Measurements from ENCODE around the gene GIMAP8. TPM values are rescaled to one million over a fixed set of nuclear protein-coding genes. Genes with fewer than 3 reads are reported as not detected.

GIMAP8 gene
- total RNA-seq = not detected

GRCh38 chr7:150450491-150451001 is at the start of gene GIMAP8:
TSS of gene GIMAP8 (plus strand) at chr7:150450630. CDS start at chr7:150466699, 16,069 bp downstream.

GRCh38 chr7:150514748-150515222 is 64.4 kb downstream of the GIMAP8 start, which contains the start of gene GIMAP7:
TSS of gene GIMAP7 (plus strand) at chr7:150514872. CDS start at chr7:150519975, 5,103 bp downstream.

Other genes with a start within 250 kb of the GIMAP8 start
- 10 to 100 TPM in 1 of 2 donors, 1 to 10 TPM in 1; 4.1 to 12.3 TPM for gene LRRC61, start 127.3 kb upstream of the GIMAP8 start, total RNA-seq
- 1 to 10 TPM in 1 of 2 donors, under 1 TPM in 1; 0.34 to 3.0 TPM for gene ACTR3C, start 127.1 kb upstream of the GIMAP8 start, total RNA-seq
- gene RARRES2, start 109.0 kb upstream of the GIMAP8 start, total RNA-seq = under 1 TPM in 1 of 2 donors, not detected in 1; 1.00 TPM
- 10 to 100 TPM; 61.6 to 75.9 TPM for gene REPIN1, start 81.8 kb upstream of the GIMAP8 start, total RNA-seq
- gene ZNF775, start 71.3 kb upstream of the GIMAP8 start, total RNA-seq = 1 to 10 TPM; 3.0 to 5.5 TPM
- not detected for gene GIMAP7, start 64.2 kb downstream of the GIMAP8 start, total RNA-seq
- not detected for gene GIMAP4, start 116.8 kb downstream of the GIMAP8 start, total RNA-seq
- gene GIMAP6, start 181.8 kb downstream of the GIMAP8 start, total RNA-seq = not detected
- gene GIMAP2, start 235.1 kb downstream of the GIMAP8 start, total RNA-seq = 1 to 10 TPM; 2.1 to 7.0 TPM